ENCODE results near the gene SMARCB1.

The SMARCB1 gene

DNA sequence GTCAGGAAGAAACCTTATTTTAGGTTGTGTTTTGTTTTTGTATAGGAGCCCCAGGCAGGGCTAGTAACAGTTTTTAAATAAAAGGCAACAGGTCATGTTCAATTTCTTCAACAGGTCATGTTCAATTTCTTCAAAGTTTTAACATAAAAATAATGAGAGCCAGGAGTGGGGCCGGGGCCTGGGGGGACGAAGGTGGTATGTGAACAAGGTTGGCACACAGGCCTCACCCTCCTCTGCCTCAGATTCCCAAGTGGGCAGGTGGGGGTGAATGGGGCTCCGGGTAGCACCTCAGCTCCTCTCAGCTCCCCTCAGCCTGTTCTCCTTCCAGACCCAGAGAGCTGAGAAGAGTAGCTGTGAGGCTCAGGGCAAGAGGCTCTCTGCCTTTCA lies 47.6 kb downstream of the SMARCB1 start:
- no peak for DNase-seq

DNA sequence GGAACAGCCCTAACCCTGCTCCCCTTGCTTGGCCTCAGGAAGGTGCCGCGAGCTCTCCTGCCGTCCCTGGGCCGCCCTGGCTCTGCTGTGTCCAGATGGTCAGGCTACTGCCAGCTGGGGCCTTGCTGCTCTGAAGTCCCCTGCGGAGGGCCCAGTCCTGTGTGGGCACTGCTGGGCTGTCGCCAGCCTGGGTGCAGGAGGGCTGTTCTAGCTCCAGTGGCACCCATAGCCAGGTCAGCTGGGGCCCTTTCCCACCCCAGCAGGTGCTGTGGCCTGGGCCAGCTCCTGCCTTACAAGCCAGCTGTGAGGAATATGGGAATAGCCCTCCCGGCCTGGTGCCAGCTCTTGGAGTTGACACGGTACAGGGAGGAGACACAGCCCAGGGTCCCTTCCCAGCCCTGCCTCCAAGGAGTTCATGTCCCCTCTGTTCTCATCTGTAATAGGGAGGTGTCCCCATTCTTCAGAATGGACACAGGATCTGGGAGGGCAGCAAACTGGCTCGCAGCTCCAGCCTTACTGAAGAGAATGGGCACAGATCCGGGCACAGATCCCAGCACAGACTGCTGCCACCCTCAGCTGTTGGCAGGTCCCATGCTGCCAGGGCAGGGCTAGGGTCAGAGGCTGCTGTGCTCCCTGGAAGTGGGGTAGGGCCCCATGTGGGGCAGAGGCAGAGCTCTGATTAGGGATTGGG lies 48.2 kb downstream of the SMARCB1 start:
- no peak for DNase-seq

DNA sequence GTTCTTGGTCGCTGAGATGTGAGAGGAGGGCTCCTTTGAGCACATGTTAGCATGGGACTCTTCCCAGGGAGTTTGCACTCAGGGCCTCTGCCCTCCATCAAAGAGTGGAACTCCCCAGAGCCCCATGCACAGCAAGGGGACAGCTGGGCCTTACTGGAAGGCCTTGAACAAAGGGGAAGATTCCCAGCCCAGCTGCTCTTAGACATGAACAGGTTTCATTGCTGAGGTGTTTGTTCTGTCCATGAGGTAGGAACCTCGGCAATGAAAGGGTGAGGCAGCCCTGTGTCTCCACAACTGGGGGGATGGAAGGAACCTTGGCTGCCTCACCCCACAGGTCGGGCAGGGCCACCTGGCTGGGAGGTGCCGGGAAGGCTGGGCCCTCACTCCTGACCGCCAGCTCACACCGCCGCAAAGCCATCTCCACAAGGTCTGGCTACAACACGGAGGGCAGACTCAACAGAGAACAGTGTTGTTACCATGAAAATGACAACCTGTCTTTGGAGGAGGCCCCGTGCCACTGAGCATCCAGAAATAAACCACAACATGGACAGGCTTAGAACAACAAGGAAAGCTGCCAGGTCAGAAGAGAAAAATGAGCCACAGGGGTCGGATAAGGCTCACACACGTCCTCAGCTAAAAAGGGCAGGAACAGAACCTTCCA lies 48.8 kb downstream of the SMARCB1 start:
- no peak for DNase-seq

DNA sequence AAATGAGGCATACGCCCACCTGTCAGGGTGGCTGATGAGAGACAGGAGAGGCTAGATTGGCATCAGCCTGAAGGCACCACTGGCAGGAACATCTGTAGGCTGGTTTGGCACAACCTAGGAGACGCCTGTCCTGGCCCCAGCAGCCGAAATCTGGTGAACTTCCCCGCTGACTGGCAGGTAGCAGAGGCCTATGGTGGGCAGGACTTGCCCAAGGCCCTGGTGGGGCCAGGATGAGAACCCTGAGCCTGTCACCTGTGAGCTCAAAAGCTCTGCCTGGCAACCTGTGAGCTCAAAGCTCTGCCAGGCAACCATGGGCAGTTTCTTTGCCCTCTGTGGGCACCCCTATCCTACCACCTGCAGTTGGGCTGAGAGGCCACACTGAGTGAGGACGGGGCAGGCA lies 49.5 kb downstream of the SMARCB1 start:
- DNase-seq = no peak

DNA sequence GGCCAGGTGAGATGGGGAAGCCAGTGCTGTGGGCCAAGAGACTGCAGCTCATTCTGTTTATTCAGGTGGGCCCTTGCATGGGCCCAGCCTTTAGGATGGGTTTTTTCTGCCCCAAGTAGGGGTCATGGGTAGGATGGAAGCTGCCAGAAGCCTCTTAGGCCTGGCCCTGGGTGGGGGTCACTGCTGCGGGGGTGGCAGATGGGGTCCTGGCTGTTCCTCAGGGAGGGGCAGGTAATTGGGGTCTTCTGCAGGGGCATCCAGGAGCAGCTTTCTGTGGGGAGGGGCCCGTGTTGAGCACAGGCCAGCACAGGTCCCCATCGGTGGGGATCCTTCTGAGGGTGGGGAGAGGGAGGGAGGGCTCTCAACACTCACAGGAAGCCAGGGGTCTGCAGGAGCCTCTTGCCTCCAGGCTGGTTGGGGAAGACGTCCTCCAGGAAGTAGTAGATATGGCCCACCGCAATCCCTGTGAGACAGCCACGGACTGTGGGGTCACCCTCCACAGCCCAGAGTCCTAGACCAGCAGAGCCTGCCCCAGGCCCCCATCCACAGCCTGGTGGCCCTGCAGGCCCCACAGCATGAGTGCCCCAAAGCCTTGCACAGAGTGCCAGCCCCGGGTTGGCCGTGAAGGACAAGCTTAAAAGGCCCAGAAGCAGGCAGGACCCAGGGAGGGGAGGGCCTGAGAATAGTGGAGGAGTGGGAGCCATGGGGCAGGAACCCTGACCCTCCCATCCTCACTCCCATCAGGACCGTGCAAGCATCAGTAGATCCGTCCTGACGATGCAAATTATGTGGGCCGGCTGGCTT lies 50.1 kb downstream of the SMARCB1 start:
- no peak for DNase-seq

DNA sequence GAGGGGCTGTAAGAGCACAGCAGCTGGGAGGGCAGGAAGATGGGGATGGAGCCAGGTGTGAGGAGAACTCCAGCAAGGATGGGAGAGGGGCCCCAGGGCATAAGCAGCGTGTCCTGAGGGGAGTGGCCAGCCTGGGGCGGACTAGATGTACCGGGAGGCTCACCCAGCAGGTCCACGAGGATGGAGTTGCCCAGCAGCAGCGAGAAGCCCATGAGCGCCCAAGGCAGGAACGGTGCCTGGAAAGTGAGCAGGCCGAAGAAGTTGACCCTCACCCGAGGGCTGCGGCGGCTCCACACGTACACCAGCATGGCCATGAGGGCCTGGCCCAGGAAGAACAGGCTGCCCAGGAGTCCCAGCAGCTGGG lies 50.7 kb downstream of the SMARCB1 start:
- DNase-seq = no peak

DNA sequence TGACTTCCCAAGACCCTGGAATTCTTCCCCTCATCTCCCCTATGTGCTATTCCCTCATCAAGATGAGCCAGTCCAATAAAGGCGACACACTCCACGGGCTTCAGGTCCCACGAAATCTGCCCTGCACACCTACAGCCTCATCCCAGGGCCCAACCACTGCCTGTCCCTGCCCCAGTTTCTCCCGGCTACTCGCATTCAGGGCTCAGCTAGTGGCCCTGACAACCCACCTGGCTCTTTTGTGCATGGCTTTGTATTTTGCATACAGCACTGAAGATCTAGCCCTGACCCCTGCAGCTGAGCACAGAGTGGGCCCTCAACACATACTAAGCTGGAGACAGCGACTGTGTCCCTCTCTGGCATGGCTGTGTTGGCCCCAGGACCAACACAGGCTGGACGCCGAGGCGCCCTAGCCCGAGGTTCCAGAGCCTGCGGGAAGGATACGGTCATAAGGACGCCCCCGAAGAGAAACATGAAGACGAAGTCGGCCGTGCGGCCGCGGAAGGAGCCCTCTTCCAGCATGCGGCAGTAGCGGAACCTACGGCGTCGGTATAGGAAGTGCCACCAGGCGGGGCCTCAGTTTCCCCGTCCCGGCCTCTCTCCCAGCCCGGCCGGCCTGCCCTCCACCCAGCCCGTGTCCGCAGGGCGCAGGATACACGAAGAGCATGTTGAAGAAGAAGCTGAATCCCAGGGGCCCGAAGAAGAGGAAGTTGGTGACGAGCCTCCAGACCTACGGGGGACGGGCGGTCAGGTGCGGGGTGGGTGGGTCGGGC lies 51.3 kb downstream of the SMARCB1 start:
- no peak for DNase-seq

DNA sequence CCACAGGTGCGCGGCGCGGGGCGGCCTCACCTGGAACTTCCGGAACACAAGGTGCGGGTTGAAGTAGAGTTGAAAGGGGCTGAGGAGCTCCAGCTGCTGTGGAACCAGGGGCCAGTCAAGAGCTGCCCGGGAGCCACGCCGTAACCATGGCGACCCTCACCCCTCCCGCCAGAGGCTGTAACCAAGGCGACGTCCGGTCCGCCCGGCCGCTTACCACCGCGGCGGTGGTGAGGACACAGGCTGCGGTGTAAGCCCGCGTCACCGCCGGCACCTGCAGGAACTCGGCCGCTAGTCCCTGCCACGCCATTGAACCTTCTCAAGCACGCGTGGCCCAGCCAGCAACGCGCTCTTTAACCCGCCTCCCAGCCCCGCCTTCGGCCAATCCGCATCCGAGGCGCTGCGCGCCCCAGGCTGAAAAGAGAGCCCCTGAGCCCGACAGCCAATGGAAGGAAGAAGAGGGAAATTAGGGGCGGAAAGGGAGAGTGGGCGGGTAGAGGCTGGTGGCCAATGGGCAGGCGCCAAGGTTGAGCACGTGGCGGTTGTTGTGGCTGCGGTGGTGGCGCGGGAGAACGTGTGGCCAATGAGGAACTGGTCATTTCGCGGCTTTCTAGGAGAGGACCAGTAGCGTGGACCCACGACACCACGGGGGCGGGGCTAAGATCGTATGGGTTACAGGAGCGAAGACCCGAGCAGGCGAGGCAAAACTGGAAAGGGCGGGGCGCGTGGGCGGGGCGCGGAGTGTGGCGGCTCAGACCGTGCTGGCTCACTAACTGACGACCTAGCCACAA lies 52.1 kb downstream of the SMARCB1 start, which contains the start of gene DERL3:
DERL3 (minus strand) TSS at position 326 of the 788 bp plus-strand sequence; CDS start at position 307, 19 bp downstream.
- DNase-seq = peak; percentile 95

DNA sequence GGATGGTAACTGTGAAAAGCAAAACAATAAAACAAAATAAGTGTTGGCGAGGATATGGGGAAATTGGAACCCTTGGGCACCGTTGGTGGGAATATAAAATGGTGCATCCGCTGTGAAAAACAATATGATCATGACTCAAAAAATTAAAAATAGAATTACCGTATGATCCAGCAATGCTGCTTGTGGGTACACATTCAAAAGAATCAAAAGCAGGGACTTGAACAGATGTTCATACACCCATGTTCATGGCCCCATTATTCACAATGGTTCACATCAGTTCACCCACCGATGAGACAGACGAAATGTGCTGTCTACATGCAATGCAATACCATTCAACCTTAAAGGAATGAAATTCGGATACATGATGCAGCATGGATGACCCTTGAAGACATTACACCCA lies 53.3 kb downstream of the SMARCB1 start:
- DNase-seq = no peak

DNA sequence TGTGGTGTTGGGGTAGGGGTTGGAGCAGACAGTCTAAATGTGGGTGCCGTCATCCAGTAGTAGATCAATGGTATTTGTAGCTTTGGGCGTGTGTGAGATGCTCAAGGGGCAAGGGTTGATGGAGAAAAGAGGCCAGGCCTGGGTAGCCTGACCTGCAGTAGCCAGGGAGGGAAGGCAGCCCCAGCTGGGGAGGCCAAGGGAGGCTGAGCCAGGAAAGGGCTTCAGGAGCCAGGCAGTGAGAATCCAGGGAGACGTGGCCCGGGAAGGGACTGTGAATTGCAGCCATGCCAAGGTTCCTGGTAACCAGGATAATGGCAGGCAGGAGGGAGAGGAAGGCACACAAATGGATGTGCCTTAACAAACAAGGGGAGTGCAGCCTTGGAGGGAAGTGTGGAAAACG lies 54.5 kb downstream of the SMARCB1 start:
- DNase-seq = no peak

DNA sequence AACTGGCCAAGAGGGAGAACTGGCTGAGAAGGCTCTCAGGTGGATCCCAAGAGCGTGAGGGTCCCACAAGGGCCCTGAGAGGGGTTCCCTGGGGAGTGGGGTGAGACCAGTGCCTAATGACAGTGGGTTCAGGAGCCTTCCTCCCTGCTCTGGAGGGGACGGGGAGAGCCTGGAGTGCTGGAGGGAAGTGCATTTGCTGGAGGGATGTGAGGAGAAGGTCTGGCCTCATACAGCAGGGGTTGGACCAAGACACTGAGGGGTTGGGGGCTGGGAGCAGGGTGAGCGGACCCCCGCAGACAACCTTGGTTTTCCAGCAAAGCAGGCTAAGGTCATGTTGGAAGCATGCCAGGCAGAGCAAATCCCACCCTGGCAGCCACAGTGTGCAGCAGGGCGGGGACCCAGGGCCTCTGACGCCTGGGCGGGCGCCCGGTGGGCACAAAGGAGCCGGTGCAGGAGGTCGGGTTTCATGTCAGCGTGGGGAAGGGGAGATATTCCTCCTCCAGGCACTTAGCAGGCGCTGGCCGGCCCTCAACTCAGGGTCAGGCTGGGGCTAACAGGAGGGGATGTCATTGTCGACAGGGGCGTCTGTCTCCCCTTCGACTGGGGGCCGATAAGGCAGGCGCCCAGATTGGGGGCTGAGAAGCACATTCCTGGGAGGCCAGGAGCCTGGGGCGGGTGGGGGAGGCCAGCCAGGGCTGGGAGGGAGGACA lies 55.1 kb downstream of the SMARCB1 start:
- no peak for DNase-seq

DNA sequence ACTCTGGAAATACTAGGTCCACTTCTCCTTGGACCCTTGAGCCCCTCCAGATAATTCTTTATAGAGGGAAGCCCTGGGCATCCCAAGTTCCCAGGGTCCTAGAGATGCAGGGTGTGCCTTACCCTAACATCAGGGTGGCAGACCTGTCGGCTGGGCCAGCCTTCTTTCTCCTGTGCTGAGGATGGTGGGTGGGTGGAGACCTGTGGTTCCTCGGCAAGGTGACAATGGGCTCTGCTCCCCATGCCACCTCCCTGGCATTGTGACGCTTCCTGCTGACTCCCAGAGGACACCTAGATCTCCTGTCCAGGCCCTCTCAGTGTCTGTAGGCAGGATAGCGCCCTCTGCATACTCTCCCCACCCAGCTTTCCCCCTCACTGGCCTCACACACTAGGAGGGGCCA lies 55.8 kb downstream of the SMARCB1 start:
- DNase-seq = no peak

DNA sequence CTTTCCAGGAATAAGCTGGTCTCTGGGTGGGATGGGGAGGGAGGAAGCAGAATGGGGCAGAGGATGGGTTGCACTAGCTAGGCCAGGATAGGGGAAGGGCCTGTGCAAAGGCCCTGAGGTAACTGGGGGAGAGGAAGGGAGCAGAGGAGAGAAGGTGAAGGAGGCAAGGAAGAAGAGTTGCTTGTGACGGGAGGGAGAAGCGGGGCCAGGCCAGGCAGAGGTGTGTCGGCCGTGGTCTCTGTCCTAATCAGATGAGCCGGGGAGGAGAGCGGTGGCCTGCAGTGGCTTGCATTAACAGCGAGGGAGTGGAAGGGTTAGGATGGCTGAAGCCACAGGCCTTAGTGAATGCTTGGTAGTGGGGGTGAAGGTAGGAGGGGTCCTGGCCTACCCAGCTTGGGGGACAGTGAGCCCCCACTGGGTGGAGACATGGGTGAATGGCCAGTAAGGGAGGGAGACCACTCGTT lies 58.0 kb downstream of the SMARCB1 start:
- no peak for DNase-seq

DNA sequence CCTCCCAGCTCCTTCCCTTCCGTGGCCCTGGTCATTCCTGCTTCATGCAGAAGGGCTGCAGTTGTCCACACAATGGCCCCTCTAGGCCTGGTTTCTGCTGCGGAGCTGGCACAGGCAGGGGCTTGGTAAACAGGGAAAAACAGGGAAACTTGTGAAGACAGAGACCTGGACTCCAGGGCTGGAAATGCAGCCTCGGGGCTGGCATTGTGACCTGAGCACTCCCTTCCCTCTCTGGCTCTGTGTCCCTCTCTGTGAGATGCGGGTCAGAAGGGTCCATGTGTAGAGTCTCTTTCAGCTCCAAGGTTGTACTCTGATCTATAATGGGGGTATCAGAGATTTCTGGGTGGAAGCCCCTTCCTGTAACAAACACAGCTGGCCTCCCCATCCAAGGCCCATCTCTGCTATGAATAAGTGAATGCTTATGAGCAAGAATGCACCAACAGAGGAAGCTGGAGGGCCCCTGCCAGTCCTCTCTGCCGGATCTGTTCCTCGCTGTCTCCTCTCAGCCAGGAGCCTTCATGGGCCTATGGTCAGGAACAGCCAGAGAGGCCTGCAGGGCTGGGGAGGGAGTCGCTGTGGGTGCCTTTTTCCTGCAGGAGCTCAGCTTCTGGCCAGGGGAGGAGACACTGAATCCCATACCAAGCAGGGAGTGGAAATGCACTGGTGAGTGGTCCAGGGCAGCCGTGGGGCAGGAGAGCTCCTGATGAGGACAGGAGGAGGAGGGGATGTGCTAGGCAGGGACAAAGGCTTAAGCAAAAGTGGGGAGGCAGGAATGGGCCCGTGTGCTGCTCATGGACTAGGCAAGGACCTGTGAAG lies 58.7 kb downstream of the SMARCB1 start:
- DNase-seq = no peak

DNA sequence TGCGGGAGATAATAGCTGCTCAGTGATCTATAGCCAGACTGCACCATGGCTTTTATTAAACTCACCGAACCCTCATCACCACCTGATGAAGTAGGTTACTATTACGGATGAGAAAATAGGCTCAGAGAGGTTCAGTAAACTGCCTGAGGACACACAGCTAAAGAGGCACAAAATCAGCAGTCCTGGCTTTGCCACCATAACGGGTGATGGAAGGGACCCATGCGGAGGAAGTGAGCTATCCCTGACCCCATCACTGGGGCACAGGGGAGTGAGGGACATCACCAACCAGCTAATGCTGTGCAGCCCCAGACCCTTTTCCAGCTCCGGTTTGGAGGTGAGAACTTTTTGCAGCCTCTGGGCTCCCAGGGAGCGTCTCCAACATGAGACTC lies 59.3 kb downstream of the SMARCB1 start:
- DNase-seq = no peak

DNA sequence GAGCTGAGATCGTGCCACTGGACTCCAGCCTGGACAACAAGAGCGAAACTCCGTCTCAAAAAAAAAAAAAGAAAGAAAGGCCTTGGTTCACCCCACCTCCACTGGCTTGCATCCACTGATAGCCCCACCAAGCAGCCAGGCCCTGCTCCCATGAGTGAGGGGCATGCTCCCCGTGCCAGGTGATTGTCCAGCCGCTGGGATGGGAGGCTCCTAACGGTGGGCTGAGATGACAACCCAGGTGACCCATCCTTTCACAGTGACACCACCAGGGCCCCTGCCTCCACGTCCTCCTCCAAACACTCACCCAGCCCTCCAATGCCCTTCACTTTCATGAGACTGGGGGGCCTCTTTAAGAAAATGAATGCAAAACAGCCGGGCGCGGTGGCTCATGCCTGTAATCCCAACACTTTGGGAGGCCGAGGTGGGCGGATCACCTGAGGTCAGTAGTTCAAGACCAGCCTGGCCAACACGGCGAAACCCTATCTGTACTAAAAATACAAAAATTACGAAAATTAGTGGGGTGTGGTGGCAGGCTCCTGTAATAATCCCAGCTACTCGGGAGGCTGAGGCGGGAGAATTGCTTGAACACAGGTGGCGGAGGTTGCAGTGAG lies 60.6 kb downstream of the SMARCB1 start:
- DNase-seq = no peak

DNA sequence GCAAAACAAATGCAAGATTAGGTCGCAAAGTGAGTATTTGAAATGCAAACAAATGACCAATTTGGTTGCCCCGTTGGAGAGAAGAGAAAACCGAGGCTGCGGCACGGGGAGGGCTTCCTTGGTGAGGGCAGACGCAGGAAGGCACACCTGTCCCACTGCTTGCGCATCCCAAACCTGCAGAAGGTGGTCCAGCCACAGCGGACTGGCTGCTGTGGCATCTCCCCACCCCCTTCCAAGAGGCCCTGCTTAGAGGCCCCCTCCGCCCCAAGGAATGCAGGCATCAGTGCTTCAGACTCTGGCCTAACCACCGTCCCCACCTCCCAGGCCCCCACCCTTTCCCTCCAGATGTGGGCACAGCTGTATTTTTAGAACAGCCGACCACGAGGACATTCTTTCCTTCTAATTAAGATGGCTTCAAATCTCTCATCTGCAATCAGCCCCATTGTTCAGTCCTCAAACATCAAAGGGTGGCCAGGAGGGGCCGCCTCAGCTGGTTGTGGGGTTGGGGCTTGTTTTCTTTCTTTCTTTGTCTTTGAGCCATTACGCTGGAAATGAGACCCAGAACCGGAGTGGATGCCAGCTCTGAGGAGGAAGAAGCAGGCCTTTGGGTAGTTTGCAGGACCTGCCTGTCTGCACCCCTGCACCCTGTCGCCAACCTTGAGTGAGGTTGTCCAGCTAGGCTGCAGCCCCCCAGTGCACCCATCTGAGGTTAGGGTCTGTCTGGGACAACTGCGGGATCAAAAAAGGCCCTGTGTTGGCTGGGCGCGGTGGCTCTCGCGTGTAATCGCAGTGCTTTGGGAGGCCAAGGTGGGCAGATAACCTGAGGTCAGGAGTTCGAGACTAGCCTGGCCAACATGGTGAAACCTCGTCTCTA lies 61.5 kb downstream of the SMARCB1 start:
- no peak for DNase-seq

DNA sequence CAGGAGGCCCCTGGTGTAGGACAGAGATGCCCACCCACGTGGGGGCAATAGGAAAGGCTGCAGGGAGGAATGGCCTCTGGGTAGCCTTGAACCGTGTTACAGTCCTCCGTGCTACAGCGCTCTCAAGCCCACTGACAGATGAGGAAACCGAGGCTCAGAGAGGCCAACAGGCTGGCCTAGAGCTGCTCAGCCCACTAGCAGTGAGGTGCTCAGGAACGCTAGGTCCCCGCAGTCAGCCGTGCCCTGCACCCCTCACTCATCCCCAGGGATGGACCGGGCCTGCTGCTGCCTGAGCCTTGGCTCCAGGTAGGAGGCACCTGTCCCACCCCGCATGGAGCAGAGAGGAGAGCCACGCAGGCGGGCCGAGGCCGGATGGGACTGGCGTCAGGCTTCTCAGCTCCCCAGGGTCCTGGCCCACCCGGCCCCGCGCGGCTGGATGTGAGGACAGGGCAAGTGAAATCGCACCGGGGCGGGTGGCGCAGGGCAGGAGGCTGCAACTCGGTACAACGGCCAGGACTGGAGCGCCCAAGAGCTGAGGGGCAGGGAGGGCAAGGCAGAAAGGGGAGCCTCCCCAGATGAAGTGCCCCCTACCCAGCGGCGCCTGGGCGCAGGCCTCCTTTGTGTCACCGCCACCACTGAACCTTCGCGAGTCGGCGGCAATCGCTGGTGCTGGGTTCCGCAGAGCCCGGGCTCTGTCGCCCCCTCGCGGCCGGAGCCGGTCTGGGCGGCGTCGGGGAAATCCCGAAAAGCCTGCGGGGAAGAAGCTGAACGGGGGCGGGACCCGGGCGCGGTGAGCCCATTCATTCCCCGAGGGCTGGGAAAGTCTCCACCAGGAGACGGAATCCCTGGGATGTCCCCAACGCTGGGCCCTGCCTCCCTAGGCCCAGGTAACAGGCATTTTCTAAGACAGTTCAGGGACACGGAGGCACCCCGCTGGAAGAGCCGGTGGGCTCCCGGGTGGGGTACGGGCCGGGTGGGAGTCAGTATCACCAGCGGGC lies 62.5 kb downstream of the SMARCB1 start:
- peak; percentile 83 for DNase-seq

Measured in activated gamma-delta T cell treated with Interleukin-2 at 50 U/mL for 16 hours (primary cell).